IgD-negative memory B cell (primary cell): ENCODE measurements around the gene C2orf15. TPM values are rescaled to one million over a fixed set of nuclear protein-coding genes. Genes with fewer than 3 reads are reported as not detected.
"Not testable (repeated sequence)": the region's sequence is repeated elsewhere in the genome, so short reads cannot be mapped to it uniquely, and the experiment has no call there.

Source experiments
- H3K27ac Mint-ChIP-seq, 3 donors: one replicate each; pipeline ENCODE4 v1.8.0; 2020 to 2022; ENCODE audit warnings: mild to moderate bottlenecking in 3 of 3, mixed read lengths in 3 of 3, moderate library complexity in 1 of 3
- H3K27me3 Mint-ChIP-seq: one replicate; pipeline ENCODE4 v1.8.0; 2021; ENCODE audit warnings: mixed read lengths
- H3K36me3 Mint-ChIP-seq: one replicate; pipeline ENCODE4 v1.8.0; 2020; ENCODE audit warnings: mild to moderate bottlenecking, mixed read lengths
- H3K4me1 Mint-ChIP-seq, 3 donors: one replicate each; pipeline ENCODE4 v1.8.0; 2020 to 2022; ENCODE audit warnings: mixed read lengths in 3 of 3, mild to moderate bottlenecking in 1 of 3
- H3K4me3 Mint-ChIP-seq, 4 donors: one replicate each; pipeline ENCODE4 v1.8.0; 2020 to 2022; ENCODE audit warnings: mild to moderate bottlenecking in 4 of 4, mixed read lengths in 4 of 4, moderate library complexity in 3 of 4
- H3K9me3 Mint-ChIP-seq, 3 donors: one replicate each; pipeline ENCODE4 v1.8.0; 2020 to 2021; ENCODE audit warnings: mixed read lengths in 3 of 3, mild to moderate bottlenecking in 1 of 3
- polyA plus RNA-seq: library from polyadenylated mRNA; unstranded; fragments of 300-500 nt; fragmentation: Illumina TruSeq; gene quantifications from one replicate; pipeline ENCODE4 v1.2.3, GENCODE V29; 2021

C2orf15 gene
- polyA plus RNA-seq, 1 donor from 2014 or later: 2.0 TPM

GRCh38 chr2:99187011-99187410 lies 45.5 kb downstream of the C2orf15 start:
- peaks cover 5% of the 10 kb centered on the region for H3K36me3 Mint-ChIP-seq
- no peak overlapping the region for H3K27ac Mint-ChIP-seq
- no peaks in the 10 kb centered on the region for H3K27me3 Mint-ChIP-seq
- no peaks in the 10 kb centered on the region for H3K9me3 Mint-ChIP-seq
- no peak overlapping the region for H3K4me3 Mint-ChIP-seq
- H3K4me1 Mint-ChIP-seq: peaks cover 13 to 26% (median 19%) of the 10 kb centered on the region in 3 donors

- Mint-ChIP-seq H3K4me1 (peaks cover 9 to 20% (median 15%) of the 10 kb centered on the region in 3 donors), H3K9me3 (no peaks in the 10 kb centered on the region), H3K4me3 (no peak overlapping the region), H3K27ac (peak overlapping the region in 1 of 3 donors; percentile 55), H3K27me3 (no peaks in the 10 kb centered on the region), H3K36me3 (peaks cover 9% of the 10 kb centered on the region)
These were observed 46.9 kb downstream of the C2orf15 start for GRCh38 chr2:99188357-99188756.

DNA sequence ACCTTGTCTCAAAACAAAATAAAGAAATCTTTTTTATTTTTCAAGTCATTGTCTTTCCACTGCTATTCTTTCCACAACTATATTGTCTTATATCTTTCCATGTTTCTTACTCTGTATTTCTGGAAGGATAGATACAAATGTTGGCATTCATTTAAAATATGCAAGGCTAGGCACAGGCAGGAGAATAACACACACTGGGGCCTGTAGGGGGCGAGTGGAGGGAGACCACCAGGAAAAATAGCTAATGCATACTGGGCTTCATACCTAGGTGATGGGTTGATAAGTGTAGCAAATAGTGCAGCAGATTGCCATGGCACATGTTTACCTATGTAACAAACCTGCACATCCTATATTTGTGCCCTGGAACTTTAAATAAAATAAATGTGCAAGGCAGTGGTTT lies 49.0 kb downstream of the C2orf15 start:
- no peak overlapping the region for H3K4me3 Mint-ChIP-seq
- peaks cover 4 to 9% (median 7%) of the 10 kb centered on the region in 3 donors for H3K4me1 Mint-ChIP-seq
- H3K27me3 Mint-ChIP-seq: no peaks in the 10 kb centered on the region
- H3K27ac Mint-ChIP-seq: no peak overlapping the region
- no peaks in the 10 kb centered on the region for H3K9me3 Mint-ChIP-seq
- peaks cover 9% of the 10 kb centered on the region for H3K36me3 Mint-ChIP-seq

GRCh38 chr2:99192364-99192763 lies 50.9 kb downstream of the C2orf15 start:
- peaks cover 12% of the 10 kb centered on the region for H3K36me3 Mint-ChIP-seq
- not testable (repeated sequence) for H3K4me1 Mint-ChIP-seq, H3K4me3 Mint-ChIP-seq, H3K9me3 Mint-ChIP-seq, H3K27ac Mint-ChIP-seq, H3K27me3 Mint-ChIP-seq

DNA sequence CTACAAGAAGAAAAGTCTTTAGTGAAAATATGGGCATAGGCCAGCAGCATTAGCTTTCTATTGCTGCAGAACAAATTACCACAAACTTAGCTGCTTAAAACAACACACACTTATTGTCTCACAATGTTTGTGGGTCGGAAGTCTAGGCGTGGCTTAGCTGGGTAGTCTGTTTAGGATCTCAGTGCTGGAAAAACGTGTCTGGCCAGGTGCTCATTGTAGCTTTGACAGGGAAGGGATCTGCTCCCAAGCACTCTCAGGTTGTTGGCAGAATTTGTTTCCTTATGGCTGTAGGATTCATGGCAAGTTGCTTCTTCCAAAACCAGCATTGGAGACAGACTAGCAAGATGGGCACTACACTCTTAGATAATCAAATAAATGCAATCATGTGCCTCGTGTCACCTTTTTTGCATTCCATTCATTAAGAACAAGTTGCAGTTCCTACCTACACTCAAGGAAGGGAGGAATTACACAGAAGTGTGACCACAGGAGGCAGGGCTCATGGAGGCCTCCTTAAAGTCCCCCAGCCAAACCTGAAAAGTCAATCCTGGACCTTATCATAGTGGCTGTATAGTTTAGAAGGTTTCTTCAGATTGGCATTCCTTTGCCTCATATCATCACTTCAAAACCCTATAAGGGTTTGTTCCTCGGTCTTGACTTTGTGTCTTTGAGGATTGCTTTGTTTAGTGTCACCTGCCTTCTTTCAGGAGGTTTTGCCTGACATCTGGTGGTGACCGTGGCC lies 56.8 kb downstream of the C2orf15 start:
- Mint-ChIP-seq H3K27me3 (no peaks in the 10 kb centered on the region), H3K4me3 (no peak overlapping the region), H3K36me3 (peaks cover 3% of the 10 kb centered on the region), H3K27ac (no peak overlapping the region), H3K9me3 (no peaks in the 10 kb centered on the region), H3K4me1 (no peaks in the 10 kb centered on the region)

DNA sequence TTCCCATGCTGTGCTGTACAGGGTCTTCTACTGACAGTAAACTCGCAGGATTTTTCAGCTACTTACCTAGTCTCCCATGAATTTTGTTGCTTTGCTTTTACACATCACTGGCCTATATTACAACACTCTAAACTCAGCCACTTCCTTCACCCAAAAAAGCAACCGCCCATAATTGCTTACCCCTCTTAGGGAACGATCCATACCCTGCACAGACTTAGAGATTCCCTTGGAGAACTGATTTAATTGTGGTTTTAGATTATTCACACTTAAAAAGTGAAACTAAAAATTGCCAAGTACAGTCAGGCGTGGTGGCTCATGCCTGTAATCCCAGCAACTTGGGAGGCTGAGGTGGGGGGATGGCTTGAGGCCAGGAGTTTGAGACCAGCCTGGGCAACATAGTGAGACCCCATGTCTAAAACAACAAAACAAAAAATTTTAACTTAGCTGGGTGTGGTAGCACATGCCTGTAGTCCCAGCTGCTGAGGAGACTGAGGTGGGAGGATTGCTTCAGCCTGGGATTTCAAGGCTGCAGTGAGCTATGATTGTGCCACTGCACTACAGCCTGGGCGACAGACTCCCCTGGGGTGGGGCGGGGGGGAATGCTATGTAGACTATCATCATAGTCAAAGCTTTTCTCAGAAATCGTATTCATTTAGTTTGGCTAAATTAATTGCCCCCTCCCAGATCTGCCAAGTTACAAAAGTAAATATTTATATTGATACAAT lies 58.7 kb downstream of the C2orf15 start:
- Mint-ChIP-seq H3K27me3 (no peaks in the 10 kb centered on the region), H3K27ac (peak overlapping the region in 1 of 3 donors; percentile 43), H3K4me3 (no peak overlapping the region), H3K4me1 (no peaks in the 10 kb centered on the region), H3K36me3 (peaks cover 3% of the 10 kb centered on the region), H3K9me3 (no peaks in the 10 kb centered on the region)

Other genes starting within 250 kb of the C2orf15 start
- gene CRACDL, start 205.5 kb upstream of the C2orf15 start, polyA plus RNA-seq: not detected
- 19.7 TPM for gene TSGA10, start 13.2 kb downstream of the C2orf15 start, polyA plus RNA-seq
- 18.5 TPM for gene LIPT1, start 13.3 kb downstream of the C2orf15 start, polyA plus RNA-seq
- gene MITD1, start 39.4 kb downstream of the C2orf15 start, polyA plus RNA-seq: 43.2 TPM
- gene MRPL30, start 39.5 kb downstream of the C2orf15 start, polyA plus RNA-seq: 16.7 TPM
- gene LYG2, start 114.0 kb downstream of the C2orf15 start, polyA plus RNA-seq: not detected
- 0.48 TPM for gene LYG1, start 159.5 kb downstream of the C2orf15 start, polyA plus RNA-seq
- 48.2 TPM for gene TXNDC9, start 194.6 kb downstream of the C2orf15 start, polyA plus RNA-seq
- gene EIF5B, start 195.7 kb downstream of the C2orf15 start, polyA plus RNA-seq: 13.8 TPM